Measurements from ENCODE around the gene PPP1R13L. TPM values are rescaled to one million over a fixed set of nuclear protein-coding genes. Genes with fewer than 3 reads are reported as not detected.

PPP1R13L gene
- total RNA-seq, 1 donor from 2014 or later = 5.1 TPM

GRCh38 chr19:45352062-45352461 is 52.8 kb downstream of the PPP1R13L start:
- no peak overlapping the region for H3K27ac Mint-ChIP-seq
- intact Hi-C loops (cut with micrococcal nuclease) = no loop called here
- H3K36me3 Mint-ChIP-seq (ENCODE audit: low read depth) = peaks cover 36% of the 10 kb centered on the region
- no peak for TF ChIP-seq CTCF (IDR thresholded peaks at IDR 0.05)
- no peaks in the 10 kb centered on the region for H3K27me3 Mint-ChIP-seq
- ChIA-PET POLR2A (no interaction called here), CTCF (no interaction called here)
- ATAC-seq (ENCODE audit: low read depth) (no peak), DNase-seq (no peak)
- H3K4me3 Mint-ChIP-seq = no peak overlapping the region
- H3K9me3 Mint-ChIP-seq = no peaks in the 10 kb centered on the region
- no peaks in the 10 kb centered on the region for H3K4me1 Mint-ChIP-seq

GRCh38 chr19:45351401-45351952 is 53.4 kb downstream of the PPP1R13L start:
- ChIA-PET CTCF (no interaction called here), POLR2A (no interaction called here)
- intact Hi-C loops (cut with micrococcal nuclease) = no loop called here
- H3K4me3 Mint-ChIP-seq = no peak overlapping the region
- no peaks in the 10 kb centered on the region for H3K9me3 Mint-ChIP-seq
- no peak for ATAC-seq (ENCODE audit: low read depth)
- H3K36me3 Mint-ChIP-seq (ENCODE audit: low read depth) = peaks cover 32% of the 10 kb centered on the region
- H3K27me3 Mint-ChIP-seq = no peaks in the 10 kb centered on the region
- H3K27ac Mint-ChIP-seq = no peak overlapping the region
- no peaks in the 10 kb centered on the region for H3K4me1 Mint-ChIP-seq
- no peak for TF ChIP-seq CTCF (IDR thresholded peaks at IDR 0.05)
- DNase-seq = no peak

- no peak for ATAC-seq (ENCODE audit: low read depth)
- H3K27me3 Mint-ChIP-seq = peaks cover 5% of the 10 kb centered on the region
Observed at GRCh38 chr19:45350477-45351058, 54.3 kb downstream of the PPP1R13L start.

GRCh38 chr19:45349430-45349941 is 55.4 kb downstream of the PPP1R13L start:
- no peak for TF ChIP-seq CTCF (IDR thresholded peaks at IDR 0.05)
- ChIA-PET POLR2A (no interaction called here), CTCF (no interaction called here)
- intact Hi-C loops (cut with micrococcal nuclease) = no loop called here
- Mint-ChIP-seq H3K36me3 (ENCODE audit: low read depth) (peaks cover 22% of the 10 kb centered on the region), H3K4me3 (no peak overlapping the region), H3K27ac (no peak overlapping the region), H3K4me1 (no peaks in the 10 kb centered on the region), H3K27me3 (peaks cover 5% of the 10 kb centered on the region), H3K9me3 (no peaks in the 10 kb centered on the region)
- DNase-seq = no peak
- ATAC-seq (ENCODE audit: low read depth) = no peak

More at GRCh38 chr19:45350477-45351058, 54.3 kb downstream of the PPP1R13L start:
- no peaks in the 10 kb centered on the region for H3K4me1 Mint-ChIP-seq
- TF ChIP-seq CTCF (IDR thresholded peaks at IDR 0.05) = no peak
- intact Hi-C loops (cut with micrococcal nuclease) = no loop called here
- POLR2A ChIA-PET = no interaction called here
- peaks cover 27% of the 10 kb centered on the region for H3K36me3 Mint-ChIP-seq (ENCODE audit: low read depth)
- DNase-seq = no peak
- no peak overlapping the region for H3K27ac Mint-ChIP-seq
- CTCF ChIA-PET = no interaction called here
- no peaks in the 10 kb centered on the region for H3K9me3 Mint-ChIP-seq
- H3K4me3 Mint-ChIP-seq = no peak overlapping the region

- CTCF ChIA-PET = no interaction called here
Observed at GRCh38 chr19:45349126-45349415, 55.8 kb downstream of the PPP1R13L start.

More at GRCh38 chr19:45349126-45349415, 55.8 kb downstream of the PPP1R13L start:
- intact Hi-C loops (cut with micrococcal nuclease) = no loop called here
- ATAC-seq (ENCODE audit: low read depth) = no peak
- no peak for DNase-seq
- H3K27ac Mint-ChIP-seq = no peak overlapping the region
- peaks cover 22% of the 10 kb centered on the region for H3K36me3 Mint-ChIP-seq (ENCODE audit: low read depth)
- peaks cover 7% of the 10 kb centered on the region for H3K27me3 Mint-ChIP-seq
- no peaks in the 10 kb centered on the region for H3K9me3 Mint-ChIP-seq
- no peaks in the 10 kb centered on the region for H3K4me1 Mint-ChIP-seq
- POLR2A ChIA-PET = no interaction called here
- no peak for TF ChIP-seq CTCF (IDR thresholded peaks at IDR 0.05)
- H3K4me3 Mint-ChIP-seq = no peak overlapping the region

Data from activated B cell treated with CpG ODN at 0.5 μM for 24 hours (primary cell).